Measurements from ENCODE around the gene MRM2.

MRM2 gene

GRCh38 chr7:2241580-2242540, at the start of gene MRM2, which contains the start of gene NUDT1:
Gene MRM2, minus strand, starts transcription at chr7:2242205. Its CDS starts 36 bp downstream, at chr7:2242169.
Gene NUDT1, plus strand, starts transcription at chr7:2242226. Its CDS starts 2,349 bp downstream, at chr7:2244575.
- DNase-seq (ENCODE audit: low spot score): peak; percentile 96

GRCh38 chr7:2290877-2291276, 48.9 kb upstream of the MRM2 start:
- no peak for DNase-seq (ENCODE audit: low spot score)

GRCh38 chr7:2289621-2290020, 47.6 kb upstream of the MRM2 start:
- DNase-seq (ENCODE audit: low spot score): no peak

GRCh38 chr7:2289111-2289586, 47.1 kb upstream of the MRM2 start:
- DNase-seq (ENCODE audit: low spot score): no peak

- DNase-seq (ENCODE audit: low spot score): no peak
Observed at GRCh38 chr7:2288503-2288902, 46.5 kb upstream of the MRM2 start.

- no peak for DNase-seq (ENCODE audit: low spot score)
Observed at GRCh38 chr7:2287745-2288144, 45.7 kb upstream of the MRM2 start.

- DNase-seq (ENCODE audit: low spot score): no peak
Observed at GRCh38 chr7:2283074-2283473, 41.1 kb upstream of the MRM2 start.

- DNase-seq (ENCODE audit: low spot score): no peak
Observed at GRCh38 chr7:2282185-2282751, 40.3 kb upstream of the MRM2 start.

GRCh38 chr7:2281541-2281940, 39.5 kb upstream of the MRM2 start:
- no peak for DNase-seq (ENCODE audit: low spot score)

GRCh38 chr7:2280424-2280823, 38.4 kb upstream of the MRM2 start:
- DNase-seq (ENCODE audit: low spot score): no peak

- no peak for DNase-seq (ENCODE audit: low spot score)
Observed at GRCh38 chr7:2279896-2280295, 37.9 kb upstream of the MRM2 start.

GRCh38 chr7:2278026-2278425, 36.0 kb upstream of the MRM2 start:
- no peak for DNase-seq (ENCODE audit: low spot score)

- no peak for DNase-seq (ENCODE audit: low spot score)
Observed at GRCh38 chr7:2276107-2276506, 34.1 kb upstream of the MRM2 start.

- DNase-seq (ENCODE audit: low spot score): no peak
Observed at GRCh38 chr7:2275101-2275500, 33.1 kb upstream of the MRM2 start.

GRCh38 chr7:2274666-2275065, 32.7 kb upstream of the MRM2 start:
- no peak for DNase-seq (ENCODE audit: low spot score)

- DNase-seq (ENCODE audit: low spot score): no peak
Observed at GRCh38 chr7:2273866-2274265, 31.9 kb upstream of the MRM2 start.

GRCh38 chr7:2272031-2272430, 30.0 kb upstream of the MRM2 start:
- DNase-seq (ENCODE audit: low spot score): no peak

GRCh38 chr7:2271273-2272026, 29.4 kb upstream of the MRM2 start:
- DNase-seq (ENCODE audit: low spot score): no peak

GRCh38 chr7:2270495-2270894, 28.5 kb upstream of the MRM2 start:
- DNase-seq (ENCODE audit: low spot score): no peak

- DNase-seq (ENCODE audit: low spot score): no peak
Observed at GRCh38 chr7:2269991-2270460, 28.0 kb upstream of the MRM2 start.

- DNase-seq (ENCODE audit: low spot score): peak; percentile 58
Observed at GRCh38 chr7:2269089-2269990, 27.3 kb upstream of the MRM2 start.
